NCI-H1436 (cell line): ENCODE data around the gene CEMP1.
A peak's percentile ranks its signal among the peaks of the same experiment; 100 is the strongest.
"Not testable (repeated sequence)": the region's sequence is repeated elsewhere in the genome, so short reads cannot be mapped to it uniquely, and the experiment has no call there.

Experiments used
- DNase-seq: peaks from one replicate; lab custom pipeline; 2025; lab: John Stamatoyannopoulos, UW

The CEMP1 gene, protein sequence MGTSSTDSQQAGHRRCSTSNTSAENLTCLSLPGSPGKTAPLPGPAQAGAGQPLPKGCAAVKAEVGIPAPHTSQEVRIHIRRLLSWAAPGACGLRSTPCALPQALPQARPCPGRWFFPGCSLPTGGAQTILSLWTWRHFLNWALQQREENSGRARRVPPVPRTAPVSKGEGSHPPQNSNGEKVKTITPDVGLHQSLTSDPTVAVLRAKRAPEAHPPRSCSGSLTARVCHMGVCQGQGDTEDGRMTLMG

DNA sequence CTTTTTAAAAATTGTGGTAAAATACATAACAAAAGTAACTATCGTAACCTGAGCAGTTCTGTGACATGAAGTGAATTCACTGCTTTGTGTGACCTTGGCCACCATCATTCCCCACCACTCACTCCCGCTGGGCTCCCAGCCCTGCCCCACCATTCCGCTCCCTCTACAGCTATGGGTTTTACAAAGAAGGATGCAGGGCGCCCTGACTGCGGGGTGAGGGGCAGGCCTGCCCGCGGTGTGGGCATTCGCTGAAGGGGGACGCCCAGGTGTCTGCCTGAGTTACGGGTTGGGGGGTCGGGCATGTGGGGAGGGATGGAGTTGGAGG is at the start of gene CEMP1:
Gene CEMP1 (minus strand): TSS at position 38 of the 325 bp plus-strand sequence. CDS start 335 bp downstream, outside the sequence.
- no peak for DNase-seq

DNA sequence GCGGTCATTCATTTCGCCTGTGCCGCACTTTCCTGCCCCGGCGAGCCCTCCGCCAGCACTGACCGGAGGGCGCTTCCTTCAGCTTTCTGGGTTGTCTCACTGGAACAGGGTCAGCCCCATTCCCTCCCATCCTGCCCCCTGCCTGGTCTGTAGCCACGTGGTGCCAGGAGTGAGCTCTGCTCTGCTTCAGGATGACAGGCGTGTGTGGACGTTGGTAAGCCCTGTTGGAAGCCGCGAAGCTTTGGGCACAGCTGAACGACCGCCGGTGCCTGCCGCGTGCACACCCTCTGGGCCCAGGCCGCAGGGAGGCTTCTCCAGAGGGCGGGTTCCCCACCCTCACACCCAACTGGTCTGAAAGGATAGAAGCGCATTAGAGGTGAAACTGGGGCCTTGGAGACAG is 49.6 kb upstream of the CEMP1 start:
- not testable (repeated sequence) for DNase-seq

DNA sequence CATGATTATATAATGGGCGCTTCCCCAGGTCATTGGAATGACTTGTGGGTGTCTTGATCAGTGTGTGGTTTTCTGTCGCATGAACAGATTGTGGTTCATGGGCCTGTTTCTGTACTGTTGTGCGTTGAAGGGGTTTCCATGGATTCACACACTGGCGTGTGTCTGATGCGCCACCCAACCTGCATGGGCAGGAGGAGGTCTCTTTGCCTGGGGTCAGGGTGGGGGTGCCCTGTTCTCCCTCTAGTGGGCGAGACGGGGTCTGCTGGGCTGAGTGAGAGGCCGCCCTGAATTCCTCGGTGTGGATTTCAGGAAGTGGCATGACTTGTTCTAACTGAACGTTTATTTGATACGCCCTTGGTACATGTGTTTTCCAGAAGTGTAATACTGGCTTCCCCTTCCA is 48.9 kb upstream of the CEMP1 start:
- DNase-seq: not testable (repeated sequence)

DNA sequence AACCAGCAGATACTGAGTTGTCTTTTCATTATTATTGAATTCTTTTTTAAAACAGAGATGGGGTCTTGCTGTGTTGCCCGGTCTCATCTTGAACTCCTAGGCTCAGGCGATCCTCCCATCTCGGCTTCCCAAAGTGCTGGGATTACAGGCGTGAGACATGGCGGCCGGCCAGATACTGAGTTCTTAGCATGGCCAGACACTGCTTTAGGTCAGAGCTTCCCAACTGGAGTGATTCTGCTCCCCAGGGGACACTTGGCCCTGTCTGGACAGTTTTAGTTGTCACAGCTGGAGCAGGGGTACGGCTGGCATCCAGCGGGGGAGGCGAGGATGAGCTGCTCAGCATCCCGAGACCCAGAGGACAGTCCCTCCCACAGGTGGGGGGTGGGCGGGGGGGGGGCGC is 47.7 kb upstream of the CEMP1 start:
- DNase-seq: not testable (repeated sequence)

DNA sequence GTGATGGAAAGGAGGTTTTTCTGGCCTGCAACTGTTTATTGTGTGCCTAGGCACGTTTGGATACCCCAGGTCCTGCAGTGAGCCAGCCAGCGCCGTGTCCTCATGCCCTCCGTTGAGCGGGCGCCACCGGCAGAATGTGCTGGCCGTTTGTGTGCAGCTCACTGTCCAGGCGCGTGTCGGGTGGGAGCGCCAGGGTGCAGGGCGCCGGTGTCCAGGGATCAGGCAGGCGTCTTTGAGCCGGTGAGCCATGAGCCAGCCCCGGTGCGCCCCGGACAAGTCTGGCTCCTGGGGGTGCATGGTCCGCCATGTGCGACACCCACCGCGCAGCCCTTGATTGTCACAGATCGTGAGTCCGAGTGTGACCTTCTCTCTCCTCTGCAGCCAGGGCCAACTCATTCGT is 45.8 kb upstream of the CEMP1 start:
- not testable (repeated sequence) for DNase-seq

DNA sequence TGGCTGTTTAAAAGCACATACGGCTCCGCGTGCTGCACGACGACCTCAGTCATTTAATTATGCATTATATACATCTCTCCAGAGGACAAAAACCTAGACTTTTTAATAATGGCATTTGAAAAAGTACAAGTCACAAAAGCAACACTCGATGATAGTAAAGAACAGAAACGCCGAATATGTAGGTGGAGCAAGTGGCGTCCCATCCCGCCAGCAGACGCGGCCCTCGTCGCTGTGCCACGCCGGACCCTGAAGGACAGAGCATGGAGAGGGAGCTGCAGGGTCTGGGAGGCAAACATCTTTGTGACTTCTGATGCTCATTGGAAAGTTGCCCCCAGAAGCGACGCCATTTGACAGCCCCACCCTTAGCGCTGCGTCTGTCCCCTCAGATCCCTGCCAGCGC is 44.6 kb upstream of the CEMP1 start:
- not testable (repeated sequence) for DNase-seq

DNA sequence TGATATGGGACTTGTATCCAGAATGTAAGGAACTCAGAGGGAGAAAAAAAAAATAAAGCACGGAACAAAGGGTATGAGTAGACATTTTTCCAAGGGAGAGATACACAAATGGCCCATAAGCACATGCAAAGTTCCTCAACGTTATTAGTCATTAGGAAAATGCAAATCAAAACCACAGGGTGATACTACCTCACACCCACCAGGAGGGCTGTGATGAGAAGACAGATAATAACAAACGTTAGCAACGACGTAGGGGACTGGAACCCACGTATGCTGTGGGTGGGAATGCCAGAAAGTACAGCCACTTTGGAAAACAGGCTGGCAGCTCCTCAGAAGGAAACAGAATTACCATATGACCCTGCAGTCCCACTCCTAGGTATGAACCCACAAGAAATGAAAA is 41.5 kb upstream of the CEMP1 start:
- DNase-seq: not testable (repeated sequence)

DNA sequence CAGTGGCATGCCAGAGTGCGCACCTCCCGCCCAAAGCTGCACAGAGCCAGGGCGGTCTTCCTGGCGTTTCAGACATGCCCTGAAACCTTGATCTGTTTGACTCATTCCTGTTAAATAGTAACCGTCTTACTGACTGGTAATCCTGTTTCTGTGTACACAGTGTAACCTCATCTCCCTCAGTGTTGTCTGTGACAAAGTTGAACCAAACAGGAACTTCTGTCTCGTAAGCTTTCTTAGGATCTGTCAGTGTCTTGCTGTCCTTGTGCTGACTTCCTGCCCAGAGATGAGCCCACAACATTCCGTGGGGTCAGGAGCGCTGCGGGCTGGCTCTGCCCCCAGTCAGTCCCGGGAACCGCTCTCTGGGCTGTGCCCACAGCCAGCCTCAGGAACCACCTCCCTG is 37.4 kb upstream of the CEMP1 start:
- DNase-seq: not testable (repeated sequence)

DNA sequence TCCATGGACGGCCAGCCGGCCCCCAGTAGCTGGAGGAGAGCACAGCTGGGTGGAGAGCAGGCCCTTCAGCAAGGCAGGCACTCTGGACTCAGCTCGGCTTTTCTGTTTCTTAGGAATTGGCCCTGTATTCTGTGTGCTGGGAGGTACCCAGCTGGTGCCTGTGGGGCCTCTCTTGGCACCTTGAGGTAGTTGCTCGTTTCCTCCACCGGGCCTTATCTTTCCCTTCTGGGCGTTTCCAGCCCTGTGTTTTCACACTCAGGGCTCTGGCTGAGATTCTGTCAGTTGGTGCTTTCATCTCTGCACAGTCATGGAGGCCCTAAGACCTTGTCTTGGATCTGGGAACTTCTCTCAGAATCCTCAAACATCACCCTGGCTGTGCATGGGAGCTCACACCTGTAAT is 36.3 kb upstream of the CEMP1 start:
- not testable (repeated sequence) for DNase-seq

DNA sequence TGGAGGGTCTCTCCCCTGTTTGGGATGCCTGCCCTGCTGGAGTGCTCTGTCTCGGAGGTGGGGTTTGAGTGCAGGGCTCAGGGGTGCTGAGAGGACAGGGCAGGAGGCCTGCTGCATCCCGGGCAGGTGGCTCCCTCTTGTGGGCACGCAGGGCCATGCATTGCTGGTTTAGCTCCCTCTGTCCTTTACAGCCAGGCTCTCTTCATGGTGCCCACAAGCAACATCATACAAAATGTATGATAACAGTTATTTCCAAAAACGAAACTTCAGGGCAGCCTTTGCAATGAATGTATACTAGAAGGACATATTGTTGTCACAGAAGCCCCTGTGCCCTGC is 29.6 kb upstream of the CEMP1 start:
- DNase-seq: not testable (repeated sequence)

DNA sequence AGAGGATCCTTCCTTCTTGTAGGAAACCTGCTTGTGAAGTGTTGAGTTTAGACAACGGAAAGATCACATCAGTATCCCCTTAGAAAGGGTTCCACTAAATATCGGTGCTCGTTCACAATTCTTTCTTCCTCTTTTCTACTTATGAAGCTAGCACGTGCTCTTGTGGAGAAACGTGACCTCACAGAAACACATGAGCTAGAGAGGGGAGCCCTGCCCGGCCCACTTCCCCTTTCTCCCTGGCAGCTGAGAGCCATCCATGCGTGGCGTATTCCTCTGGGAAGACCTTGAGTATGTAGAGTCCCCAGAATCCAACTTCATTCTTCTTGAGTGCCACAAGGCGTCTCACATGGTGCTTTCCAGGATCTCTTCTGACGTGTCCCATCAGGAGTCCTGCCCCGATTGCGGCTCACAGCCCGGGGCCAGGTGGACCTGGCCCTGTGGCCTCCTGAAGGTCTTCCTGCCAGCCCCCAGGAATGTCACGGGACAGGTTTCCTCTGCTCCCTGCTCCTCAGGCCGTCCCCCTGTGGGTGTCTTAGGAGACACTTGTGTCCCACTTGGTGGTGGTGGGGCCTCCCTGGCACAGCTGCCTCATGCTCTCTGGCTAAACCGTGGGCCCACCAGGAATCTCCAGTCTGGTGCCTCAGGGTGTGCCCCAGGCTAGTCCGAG is 29.1 kb upstream of the CEMP1 start:
- DNase-seq: not testable (repeated sequence)

DNA sequence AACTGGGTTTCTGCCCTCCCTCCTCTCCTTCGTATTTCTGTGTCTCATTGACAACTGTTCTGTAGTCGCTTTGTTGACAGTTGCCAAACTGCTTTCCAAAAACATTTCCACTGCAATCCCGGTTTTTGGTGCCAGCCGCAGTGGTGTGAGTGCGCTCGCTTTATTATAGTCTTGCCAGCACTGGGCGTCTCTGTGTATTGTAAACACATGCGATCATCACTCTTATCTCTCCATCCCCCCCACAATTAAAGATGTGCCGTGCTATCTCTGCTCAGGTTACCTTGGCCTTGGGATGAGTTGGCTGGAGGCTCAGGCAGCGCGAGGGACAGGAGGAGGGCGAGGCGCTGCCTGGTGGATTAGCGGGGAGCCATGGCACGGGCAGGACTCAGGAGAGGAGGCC is 25.9 kb upstream of the CEMP1 start:
- DNase-seq: not testable (repeated sequence)

DNA sequence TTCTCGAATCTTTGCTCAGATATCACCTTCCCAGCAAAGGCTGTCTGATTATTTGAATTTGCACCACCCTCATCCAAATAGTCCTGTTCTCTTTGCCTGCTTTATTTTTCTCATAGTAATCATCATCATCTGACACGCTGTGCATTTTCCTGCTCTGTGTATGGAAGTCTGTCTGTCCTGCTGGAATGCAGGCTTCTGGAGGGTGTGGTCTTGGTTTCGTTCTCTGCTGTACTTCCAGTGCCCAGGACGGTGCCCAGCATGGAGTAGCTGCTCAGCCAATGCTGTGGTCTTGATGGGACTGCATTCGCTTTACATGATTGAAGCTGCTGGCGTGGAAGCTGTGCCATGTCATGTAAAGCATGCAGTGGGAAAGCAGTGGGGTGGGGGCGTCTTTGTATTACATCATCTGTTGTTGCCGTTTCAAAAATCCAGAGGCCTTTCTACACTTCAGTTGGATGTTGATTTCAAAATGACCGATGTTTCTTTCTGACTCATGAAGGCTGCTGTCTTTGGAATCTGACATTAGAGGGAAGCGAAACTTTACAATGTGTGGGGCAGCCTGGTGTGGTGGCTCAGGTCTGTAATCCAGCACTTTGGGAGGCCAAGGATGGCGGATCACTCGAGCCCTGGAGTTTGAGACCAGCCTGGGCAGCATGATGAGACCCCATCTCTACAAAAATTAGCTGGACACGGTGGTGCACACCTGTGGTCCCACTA is 23.7 kb upstream of the CEMP1 start:
- DNase-seq: not testable (repeated sequence)

DNA sequence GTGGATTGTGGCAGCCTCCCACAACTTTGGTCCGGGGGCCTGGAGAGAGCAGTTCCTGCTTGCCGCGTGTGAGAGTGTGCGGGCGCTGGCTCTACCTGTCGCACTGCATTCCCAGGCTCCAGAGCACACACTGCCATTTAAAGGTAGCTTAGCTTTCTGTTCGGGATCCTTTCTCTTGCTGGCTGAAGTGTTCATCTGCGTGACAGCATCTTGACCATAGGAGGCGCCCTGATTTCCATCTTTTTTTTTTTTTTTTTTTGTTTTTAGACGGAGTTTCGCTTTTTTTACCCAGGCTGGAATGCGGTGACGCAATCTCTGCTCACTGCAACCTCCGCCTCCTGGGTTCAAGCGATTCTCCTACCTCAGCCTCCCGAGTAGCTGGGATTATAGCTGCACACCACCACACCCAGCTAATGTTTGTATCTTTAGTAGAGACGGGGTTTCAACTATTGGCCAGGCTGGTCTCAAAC is 20.2 kb upstream of the CEMP1 start:
- not testable (repeated sequence) for DNase-seq

DNA sequence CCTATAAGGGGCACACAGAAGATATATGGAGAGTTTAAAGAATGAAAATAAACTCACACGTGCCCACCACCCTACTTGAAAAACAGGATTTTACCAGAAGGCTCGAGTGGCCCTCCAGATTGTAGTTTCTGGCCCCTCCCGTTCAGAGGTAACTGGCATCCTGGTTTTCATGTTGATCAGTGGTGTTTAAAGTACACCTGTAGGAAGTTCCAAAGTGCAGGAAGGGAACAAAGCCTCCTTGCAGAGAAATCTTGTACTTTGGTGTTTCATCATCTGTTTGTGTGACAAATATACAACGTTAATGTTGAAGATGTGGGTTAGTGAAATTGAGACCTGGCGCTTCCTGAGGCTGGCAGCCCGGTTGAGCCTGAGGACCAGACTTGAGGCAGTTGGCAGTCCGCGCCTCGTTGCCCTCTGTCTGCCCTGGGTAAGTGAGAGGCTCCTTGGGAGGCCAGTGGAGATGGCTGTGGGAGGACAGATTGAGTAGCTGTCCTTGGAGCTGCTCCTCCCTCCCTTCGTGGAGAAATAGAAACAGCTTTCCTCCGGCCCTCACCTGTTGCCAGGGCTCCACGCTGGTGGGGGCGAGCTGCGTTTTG is 19.2 kb upstream of the CEMP1 start:
- DNase-seq: not testable (repeated sequence)

DNA sequence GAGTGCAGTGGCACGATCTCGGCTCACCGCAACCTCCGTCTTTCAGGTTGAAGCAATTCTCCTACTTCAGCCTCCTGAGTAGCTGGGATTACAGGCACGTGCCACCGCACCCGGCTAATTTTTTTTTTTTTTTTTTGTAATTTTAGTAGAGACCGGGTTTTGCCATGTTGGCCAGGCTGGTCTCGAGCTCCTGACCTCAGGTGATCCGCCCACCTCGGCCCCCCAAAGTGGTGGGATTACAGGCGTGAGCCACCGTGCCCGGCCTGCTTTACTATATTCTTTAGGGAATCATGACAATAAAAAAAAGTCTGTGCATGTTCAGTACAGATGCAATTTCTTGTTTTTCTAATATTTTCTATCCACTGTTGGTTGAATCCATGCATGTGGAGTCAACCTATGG is 12.6 kb upstream of the CEMP1 start:
- not testable (repeated sequence) for DNase-seq

DNA sequence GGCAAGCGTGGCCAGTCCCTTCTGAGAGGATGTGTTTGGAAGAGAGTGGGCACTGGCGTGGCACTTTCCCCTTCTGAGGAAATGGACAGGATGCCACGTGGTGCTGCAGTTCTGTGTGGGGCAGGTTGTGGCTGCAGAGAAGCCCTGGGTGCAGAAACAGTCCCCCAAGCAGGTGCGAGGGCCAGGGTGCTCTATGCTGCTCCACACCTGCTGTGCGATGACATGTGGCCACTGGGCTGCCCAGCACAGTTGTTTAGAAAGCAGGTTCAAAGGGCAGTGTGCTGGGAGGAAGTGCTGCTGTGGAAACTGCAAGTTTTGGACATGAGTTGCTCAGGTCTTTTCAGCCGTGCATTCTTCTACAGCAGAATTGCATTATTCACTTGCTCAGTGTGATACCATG is 10.2 kb upstream of the CEMP1 start:
- not testable (repeated sequence) for DNase-seq

DNA sequence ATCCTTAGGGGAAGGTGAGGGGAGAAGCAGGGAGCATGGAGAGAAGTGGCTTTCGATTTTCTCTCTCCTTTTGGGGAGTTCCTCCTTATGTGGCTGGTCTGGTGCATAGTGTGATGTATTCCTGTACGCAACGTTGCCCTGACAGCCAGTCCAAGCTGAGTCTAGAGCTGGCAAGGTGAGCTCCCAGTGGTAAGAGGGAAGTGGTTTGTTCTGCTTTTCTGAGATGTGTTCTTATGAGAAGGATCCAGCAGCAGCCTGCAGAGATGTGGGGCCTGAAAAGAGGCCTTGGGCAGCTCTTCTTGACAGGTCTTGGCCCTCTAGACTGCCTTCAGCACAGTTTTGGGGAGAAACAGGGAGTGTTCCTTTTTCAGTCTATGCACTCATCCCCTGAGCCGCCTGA is 9.7 kb upstream of the CEMP1 start:
- not testable (repeated sequence) for DNase-seq

DNA sequence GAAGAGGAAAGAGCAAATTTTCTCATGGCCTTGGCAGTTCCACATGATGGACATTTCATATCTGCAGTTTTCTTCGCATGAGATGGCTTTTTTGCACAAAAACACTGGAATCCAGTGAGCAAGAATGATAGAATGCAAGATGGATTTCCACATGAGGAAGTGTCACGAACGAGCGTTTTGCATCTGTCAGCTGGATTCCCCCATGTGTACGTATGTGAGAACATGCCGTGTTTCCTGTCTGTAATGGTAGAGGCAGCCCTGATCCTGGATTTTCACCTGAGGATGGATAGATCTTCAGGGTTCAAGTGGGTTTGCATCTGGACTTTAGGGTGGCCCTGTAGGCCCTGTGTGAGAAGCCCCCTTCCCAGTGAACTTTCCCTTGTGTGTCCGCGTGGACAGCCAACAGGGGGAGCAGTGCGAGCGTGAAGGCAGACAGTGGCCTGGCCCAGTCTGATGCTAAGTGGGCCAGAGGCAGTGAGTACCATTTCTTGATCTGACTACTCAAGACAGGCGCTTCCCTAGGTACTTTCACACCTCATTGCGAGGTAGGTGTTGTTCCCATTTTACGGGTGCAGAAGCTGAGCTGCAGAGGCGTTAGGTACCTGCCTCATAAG is 8.7 kb upstream of the CEMP1 start:
- DNase-seq: not testable (repeated sequence)

DNA sequence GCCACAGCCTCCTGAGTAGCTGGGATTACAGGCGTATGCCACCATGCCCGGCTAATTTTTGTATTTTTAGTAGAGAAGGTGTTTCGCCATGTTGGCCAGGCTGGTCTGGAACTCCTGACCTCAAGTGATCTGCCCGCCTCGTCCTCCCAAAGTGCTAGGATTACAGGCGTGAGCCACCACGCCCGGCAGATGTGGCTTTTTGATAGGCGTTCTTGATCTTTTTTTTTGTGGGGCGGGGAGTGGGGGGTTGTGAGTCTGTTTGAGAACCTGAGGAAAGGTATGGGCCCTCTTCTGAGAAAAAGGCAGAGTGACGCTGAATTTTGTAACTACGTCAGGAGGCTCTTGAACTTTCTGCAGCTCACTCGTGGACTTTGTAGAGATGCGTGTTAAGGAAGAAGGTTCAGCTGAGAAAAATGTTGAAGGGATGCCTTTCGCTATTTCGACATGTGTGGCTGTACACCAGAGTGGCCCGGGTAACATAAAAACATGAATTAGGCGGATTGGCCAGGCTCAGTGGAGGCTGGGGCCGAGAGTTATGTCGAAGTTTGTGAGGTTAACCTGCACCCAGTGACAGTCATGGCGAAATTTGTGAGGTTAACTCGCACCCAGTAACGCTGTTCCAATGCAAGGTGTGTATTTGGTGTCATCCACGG is 8.1 kb upstream of the CEMP1 start:
- not testable (repeated sequence) for DNase-seq

DNA sequence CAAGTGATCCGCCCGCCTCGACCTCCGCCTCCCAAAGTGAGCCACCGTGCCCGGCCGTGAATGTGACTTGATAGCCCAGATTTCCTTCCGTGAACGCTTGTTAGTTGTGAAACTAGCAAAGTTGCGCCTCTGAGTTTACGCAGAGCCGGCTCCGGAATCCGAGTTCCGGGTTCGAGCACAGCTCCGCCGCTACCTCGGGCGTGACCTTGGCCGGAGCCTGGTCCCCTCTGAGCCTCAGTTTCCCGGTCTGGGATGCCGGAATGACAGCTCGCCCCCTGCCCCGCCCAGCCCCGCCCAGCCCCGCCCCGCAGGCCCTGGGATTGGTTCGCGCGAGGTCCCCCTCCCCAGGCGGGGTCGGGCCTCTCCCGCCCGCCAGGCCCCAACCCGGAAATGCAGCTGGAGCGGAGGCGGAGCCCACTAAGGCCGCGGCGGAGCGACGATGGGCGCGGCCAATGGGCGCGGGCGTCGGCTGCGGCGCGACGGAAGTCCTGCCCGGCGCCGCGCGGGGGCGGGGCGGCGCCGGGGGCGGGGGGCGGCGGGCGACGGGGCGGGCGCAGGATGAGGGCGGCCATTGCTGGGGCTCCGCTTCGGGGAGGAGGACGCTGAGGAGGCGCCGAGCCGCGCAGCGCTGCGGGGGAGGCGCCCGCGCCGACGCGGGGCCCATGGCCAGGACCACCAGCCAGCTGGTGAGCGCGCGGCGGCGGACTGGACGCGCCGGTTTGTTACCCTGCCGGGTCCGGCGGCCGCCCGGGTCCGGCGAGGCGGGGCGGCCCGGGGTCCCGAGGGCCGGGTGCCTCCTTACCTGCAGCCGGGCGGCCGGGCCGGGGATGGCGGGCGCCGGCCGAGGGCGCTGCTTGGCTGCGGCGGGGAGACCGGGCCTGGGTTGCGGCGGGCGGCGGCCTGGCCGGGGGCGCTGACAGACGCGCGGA is 6.5 kb upstream of the CEMP1 start, which contains the start of gene PDPK1:
Gene PDPK1 (plus strand): TSS at position 571 of the 929 bp plus-strand sequence. CDS start 92 bp downstream, at position 663.
- peak; percentile 93 for DNase-seq
